Effector memory CD4-positive, alpha-beta T cell (primary cell): ENCODE results near the gene RNF186.
"Not testable (repeated sequence)": the region's sequence is repeated elsewhere in the genome, so short reads cannot be mapped to it uniquely, and the experiment has no call there.

ENCODE experiments used
- DNase-seq, 3 donors: peaks; one replicate each; pipeline ENCODE4 v3.0.0-alpha.2; 2020
- H3K27ac ChIP-seq: 2 replicates; pipeline ENCODE4 v1.7.0; 2013; ENCODE audit warnings: mild to moderate bottlenecking, low read length, moderate library complexity; ENCODE audit not compliant: insufficient read depth, poor library complexity, severe bottlenecking
- H3K27me3 ChIP-seq: replicated peaks from 2 replicates; pipeline ENCODE4 v1.7.0; 2013; ENCODE audit warnings: mild to moderate bottlenecking, low read length; ENCODE audit not compliant: insufficient read depth, control insufficient read depth, poor library complexity, severe bottlenecking
- H3K36me3 ChIP-seq: 2 replicates; pipeline ENCODE4 v1.7.0; 2013; ENCODE audit warnings: mild to moderate bottlenecking, low read length, moderate library complexity; ENCODE audit not compliant: control insufficient read depth, insufficient read depth
- H3K4me1 ChIP-seq: 2 replicates; pipeline ENCODE4 v1.7.0; 2013; ENCODE audit warnings: low read length, mild to moderate bottlenecking; ENCODE audit not compliant: control insufficient read depth, insufficient read depth, poor library complexity, severe bottlenecking
- H3K4me3 ChIP-seq: 2 replicates; pipeline ENCODE4 v1.7.0; 2013; ENCODE audit warnings: low read length, low read depth, mild to moderate bottlenecking; ENCODE audit not compliant: insufficient read depth, poor library complexity, severe bottlenecking
- H3K9me3 ChIP-seq: 2 replicates; pipeline ENCODE4 v1.7.0; 2013; ENCODE audit warnings: mild to moderate bottlenecking, low read length, moderate library complexity; ENCODE audit not compliant: control insufficient read depth

Gene RNF186

GRCh38 chr1:19799230-19800075 lies 15.6 kb downstream of the RNF186 start, which contains the start of gene TMCO4:
TSS of gene TMCO4 (minus strand) at chr1:19799916. CDS start at chr1:19780758, 19,158 bp downstream.
- peak; percentile 16 to 41 (median 26) for DNase-seq
- Histone ChIP-seq H3K4me1 (peaks cover 7% of the 10 kb centered on the region), H3K4me3 (peak within 1 kb of the TSS; percentile 91), H3K9me3 (no peaks in the 10 kb centered on the region), H3K36me3 (no peaks in the 10 kb centered on the region), H3K27ac (peak within 1 kb of the TSS; percentile 71), H3K27me3 (no peaks in the 10 kb centered on the region)

GRCh38 chr1:19798486-19799229 lies 16.4 kb downstream of the RNF186 start:
- Histone ChIP-seq H3K4me1 (peaks cover 8% of the 10 kb centered on the region), H3K4me3 (peak overlapping the region; percentile 91), H3K36me3 (no peaks in the 10 kb centered on the region), H3K27me3 (no peaks in the 10 kb centered on the region), H3K9me3 (no peaks in the 10 kb centered on the region), H3K27ac (peak overlapping the region; percentile 71)
- no peak for DNase-seq

- H3K9me3 ChIP-seq: no peaks in the 10 kb centered on the region
- H3K36me3 ChIP-seq: no peaks in the 10 kb centered on the region
- no peak for DNase-seq
- H3K4me1 ChIP-seq: peaks cover 10% of the 10 kb centered on the region
- H3K27ac ChIP-seq: no peak overlapping the region
- H3K4me3 ChIP-seq: no peak overlapping the region
- no peaks in the 10 kb centered on the region for H3K27me3 ChIP-seq
These were observed 17.3 kb downstream of the RNF186 start for GRCh38 chr1:19797827-19798226.

DNA sequence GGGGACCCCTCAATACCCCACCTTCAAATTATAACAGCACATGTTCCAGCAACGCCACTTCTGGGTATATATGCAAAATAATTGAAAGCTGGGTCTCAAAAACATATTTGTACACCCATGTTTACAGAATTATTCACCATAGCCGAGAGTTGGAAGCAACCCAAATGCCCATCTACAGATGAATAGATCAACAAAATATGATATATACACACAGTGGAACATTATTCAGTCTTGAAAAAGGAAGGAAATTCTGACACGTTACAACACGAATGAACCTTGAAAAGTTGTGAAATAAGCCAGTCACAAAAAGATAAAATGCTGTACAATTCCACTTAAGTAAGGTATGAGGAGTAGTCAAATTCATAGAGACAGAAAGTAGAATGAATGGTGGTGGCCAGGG lies 20.5 kb downstream of the RNF186 start:
- H3K27ac ChIP-seq: no peak overlapping the region
- no peaks in the 10 kb centered on the region for H3K9me3 ChIP-seq
- H3K4me3 ChIP-seq: no peak overlapping the region
- no peaks in the 10 kb centered on the region for H3K36me3 ChIP-seq
- H3K27me3 ChIP-seq: no peaks in the 10 kb centered on the region
- DNase-seq: no peak
- H3K4me1 ChIP-seq: peaks cover 10% of the 10 kb centered on the region

- Histone ChIP-seq H3K27ac (no peak overlapping the region), H3K4me3 (no peak overlapping the region), H3K9me3 (no peaks in the 10 kb centered on the region), H3K27me3 (no peaks in the 10 kb centered on the region), H3K4me1 (peaks cover 3% of the 10 kb centered on the region), H3K36me3 (no peaks in the 10 kb centered on the region)
- no peak for DNase-seq
These were observed 21.6 kb downstream of the RNF186 start for GRCh38 chr1:19793360-19794046.

- no peak for DNase-seq
- Histone ChIP-seq H3K9me3 (no peaks in the 10 kb centered on the region), H3K4me1 (peaks cover 3% of the 10 kb centered on the region), H3K4me3 (no peak overlapping the region), H3K36me3 (peaks cover under 1% of the 10 kb centered on the region), H3K27ac (no peak overlapping the region), H3K27me3 (no peaks in the 10 kb centered on the region)
These were observed 22.7 kb downstream of the RNF186 start for GRCh38 chr1:19792237-19793002.

DNA sequence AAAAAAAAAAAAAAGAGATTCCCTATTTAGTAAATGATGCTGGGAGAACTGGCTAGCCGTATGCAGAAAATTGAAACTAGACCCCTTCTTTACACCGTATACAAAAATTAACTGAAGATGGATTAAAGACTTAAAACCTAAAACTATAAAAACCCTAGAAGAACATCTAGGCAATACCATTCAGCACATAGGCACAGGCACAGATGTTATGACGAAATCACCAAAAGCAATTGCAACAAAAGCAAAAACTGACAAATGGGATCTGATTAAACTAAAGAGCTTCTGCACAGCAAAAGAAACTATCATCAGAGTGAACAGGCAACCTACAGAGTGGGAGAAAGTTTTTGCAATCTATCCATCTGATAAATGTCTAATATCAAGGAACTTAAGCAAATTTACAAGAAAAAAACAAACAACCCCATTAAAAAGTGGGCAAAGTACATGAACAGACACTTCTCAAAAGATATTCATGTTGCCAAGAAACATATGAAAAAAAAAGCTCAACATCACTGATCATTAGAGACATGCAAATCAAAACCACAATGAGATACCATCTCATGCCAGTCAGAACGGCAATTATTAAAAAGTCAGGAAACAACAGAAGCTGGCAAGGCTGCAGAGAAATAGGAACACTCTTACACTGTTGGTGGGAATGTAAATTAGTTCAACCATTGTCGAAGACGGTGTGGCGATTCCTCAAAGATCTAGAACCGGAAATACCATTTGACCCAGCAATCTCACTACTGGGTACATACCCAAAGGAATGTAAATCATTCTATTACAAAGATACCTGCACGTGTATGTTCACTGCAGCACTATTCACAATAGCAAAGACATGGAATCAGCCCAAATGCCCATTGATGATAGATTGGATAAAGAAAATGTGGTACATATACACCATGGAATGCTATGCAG lies 24.8 kb downstream of the RNF186 start:
- not testable (repeated sequence) for DNase-seq, H3K4me1 ChIP-seq, H3K27me3 ChIP-seq, H3K27ac ChIP-seq, H3K4me3 ChIP-seq, H3K9me3 ChIP-seq
- H3K36me3 ChIP-seq: peaks cover 18% of the 10 kb centered on the region

DNA sequence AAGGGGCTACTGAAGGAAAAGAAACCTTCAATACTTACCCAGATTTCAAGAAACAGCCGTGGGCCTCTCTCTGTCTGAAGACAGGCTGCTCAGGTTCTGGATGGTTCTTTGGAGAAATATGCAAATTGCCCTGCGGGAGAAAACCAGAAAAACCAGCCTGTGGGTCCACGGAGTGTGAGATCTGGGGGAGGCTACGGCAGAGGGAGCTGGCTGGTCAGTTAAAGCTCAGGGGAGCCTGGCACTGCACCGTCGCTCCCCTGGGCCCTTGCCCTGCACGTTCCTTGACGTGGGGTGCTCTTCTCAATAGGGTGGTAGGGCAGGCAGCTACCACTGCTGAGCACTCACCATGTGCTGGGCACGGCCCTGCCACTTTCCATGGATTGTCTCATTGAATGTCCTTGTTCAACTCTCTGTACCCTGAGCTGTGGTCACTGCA lies 28.1 kb downstream of the RNF186 start:
- Histone ChIP-seq H3K36me3 (peaks cover 28% of the 10 kb centered on the region), H3K4me1 (no peaks in the 10 kb centered on the region), H3K4me3 (no peak overlapping the region), H3K9me3 (no peaks in the 10 kb centered on the region), H3K27me3 (no peaks in the 10 kb centered on the region), H3K27ac (no peak overlapping the region)
- DNase-seq: no peak

DNA sequence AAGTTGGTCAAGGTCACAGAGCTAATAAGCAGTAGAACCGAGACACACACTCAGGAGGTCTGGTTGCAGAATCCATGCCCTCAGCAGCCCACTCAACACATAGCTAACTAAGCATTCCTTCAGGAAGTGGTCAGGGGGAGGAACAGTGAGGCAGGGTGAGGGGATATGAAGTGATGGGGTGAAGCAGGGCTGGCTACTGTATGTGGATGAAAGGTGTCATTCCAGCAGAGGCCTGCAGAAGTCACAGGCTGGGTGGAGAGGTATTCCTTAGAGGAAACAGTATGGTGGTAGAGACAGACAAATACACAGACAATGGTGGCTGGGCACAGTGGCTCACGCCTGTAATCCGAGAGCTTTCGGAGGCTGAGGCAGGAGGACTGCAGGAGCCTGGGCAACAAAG lies 29.4 kb downstream of the RNF186 start:
- no peak for DNase-seq
- H3K9me3 ChIP-seq: no peaks in the 10 kb centered on the region
- H3K36me3 ChIP-seq: peaks cover 29% of the 10 kb centered on the region
- no peak overlapping the region for H3K27ac ChIP-seq
- H3K4me1 ChIP-seq: no peaks in the 10 kb centered on the region
- H3K4me3 ChIP-seq: no peak overlapping the region
- H3K27me3 ChIP-seq: no peaks in the 10 kb centered on the region
